Measurements from ENCODE around the gene HTR6.
A peak's percentile ranks its signal among the peaks of the same experiment; 100 is the strongest.

The HTR6 gene

DNA sequence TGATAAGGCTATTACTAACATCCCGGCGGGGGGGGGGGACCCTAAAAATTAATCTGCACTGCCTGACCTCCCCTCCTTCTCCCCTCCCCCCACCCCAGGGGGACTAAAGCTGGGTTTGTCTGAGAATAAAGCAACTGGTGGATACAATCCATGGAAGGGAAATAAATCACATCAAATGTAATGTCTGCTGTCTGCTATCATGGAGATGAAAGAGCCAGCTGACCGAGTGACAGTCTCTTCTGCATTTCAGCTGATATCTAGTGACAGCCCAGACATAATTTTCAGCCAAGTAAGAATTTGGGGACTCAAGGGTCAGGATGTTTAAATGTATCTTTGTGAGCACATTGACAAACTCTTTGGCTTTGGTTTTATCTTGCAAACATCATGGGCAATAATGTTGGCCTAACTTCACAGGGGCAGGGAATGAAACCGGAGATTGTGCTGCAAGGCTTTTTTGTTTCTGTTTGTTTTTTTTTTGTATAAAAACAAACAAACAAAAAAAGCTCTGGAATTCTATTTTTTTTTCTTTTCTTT, 44.7 kb downstream of the HTR6 start:
- no peak for TF ChIP-seq POU2F2 (IDR thresholded peaks at IDR 0.05; ENCODE audit: low read depth, low read length)
- TF ChIP-seq POLR2A (IDR thresholded peaks at IDR 0.05; ENCODE audit: low read depth, low read length), result no peak
- TF ChIP-seq PAX5 (IDR thresholded peaks at IDR 0.05; ENCODE audit: insufficient read depth, low read length, severe bottlenecking), result no peak
- TF ChIP-seq TAF1 (IDR thresholded peaks at IDR 0.05; ENCODE audit: low read depth, low read length), result no peak
- no peak for TF ChIP-seq SPI1 (IDR thresholded peaks at IDR 0.05; ENCODE audit: low read depth, low read length)
- TF ChIP-seq POLR2AphosphoS5 (IDR thresholded peaks at IDR 0.05; ENCODE audit: low read depth, low read length), result no peak
- no peak for FAIRE-seq
- DNase-seq (ENCODE audit: insufficient read length, low spot score), result no peak

DNA sequence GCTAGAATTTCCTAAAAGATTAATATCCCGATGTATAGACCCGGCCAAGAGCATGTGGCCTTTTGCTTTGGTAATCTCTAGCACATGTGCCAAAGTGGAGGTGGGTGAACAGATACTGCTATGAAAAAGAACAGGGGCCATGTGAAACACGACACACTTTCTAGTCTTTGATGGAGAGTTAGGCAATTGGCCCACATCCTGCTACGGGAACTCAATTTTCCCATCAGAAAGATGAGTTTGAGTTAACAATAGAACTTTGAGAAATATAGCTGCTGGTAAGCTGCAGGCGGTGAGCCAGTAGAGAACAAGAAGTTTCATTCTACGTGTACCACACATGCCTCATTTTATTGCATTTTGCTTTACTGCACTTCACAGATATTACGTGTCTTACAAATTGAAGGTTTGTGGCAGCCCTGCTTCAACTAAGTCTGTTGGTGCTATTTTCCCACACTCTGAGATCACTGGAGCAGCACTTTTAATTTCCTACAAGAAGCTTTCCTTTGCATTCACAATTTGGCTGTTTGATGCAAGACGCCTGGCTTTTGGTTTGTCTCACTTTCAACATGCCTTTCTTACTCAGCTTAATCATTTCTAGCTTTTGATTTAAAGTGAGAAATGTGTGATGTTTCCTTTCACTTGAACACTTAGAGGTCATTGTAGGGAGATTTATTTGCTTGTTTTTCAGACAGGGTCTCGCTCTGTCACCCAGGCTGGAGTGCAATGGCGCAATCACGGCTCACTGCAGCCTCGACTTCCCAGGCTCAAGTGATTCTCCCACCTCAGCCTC, 46.3 kb downstream of the HTR6 start:
- TF ChIP-seq PAX5 (IDR thresholded peaks at IDR 0.05; ENCODE audit: insufficient read depth, low read length, severe bottlenecking) (no peak), POU2F2 (IDR thresholded peaks at IDR 0.05; ENCODE audit: low read depth, low read length) (no peak), SPI1 (IDR thresholded peaks at IDR 0.05; ENCODE audit: low read depth, low read length) (no peak), POLR2AphosphoS5 (IDR thresholded peaks at IDR 0.05; ENCODE audit: low read depth, low read length) (no peak), POLR2A (IDR thresholded peaks at IDR 0.05; ENCODE audit: low read depth, low read length) (no peak), TAF1 (IDR thresholded peaks at IDR 0.05; ENCODE audit: low read depth, low read length) (no peak)
- peak; percentile 99 for FAIRE-seq
- DNase-seq (ENCODE audit: insufficient read length, low spot score), result no peak

DNA sequence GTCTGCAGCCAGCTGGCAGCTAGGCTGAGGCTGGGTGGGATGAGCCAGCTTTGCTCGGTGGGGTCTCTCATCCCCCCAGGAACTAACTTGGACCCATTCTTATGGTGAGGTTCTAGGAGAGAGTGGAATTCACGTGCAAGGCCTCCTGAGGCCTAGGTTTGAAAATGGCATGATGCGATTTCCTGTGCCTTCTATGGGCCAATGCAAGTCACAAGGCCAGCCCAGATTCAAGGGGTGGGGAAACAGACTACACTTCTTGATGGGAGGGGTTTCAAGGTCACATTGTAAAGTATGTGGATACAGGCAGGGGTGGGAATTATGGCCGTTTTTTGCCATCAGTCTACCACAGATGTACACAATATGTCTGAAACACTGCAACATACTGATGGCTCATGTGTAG, 48.3 kb downstream of the HTR6 start:
- FAIRE-seq (peak; percentile 59), DNase-seq (ENCODE audit: insufficient read length, low spot score) (no peak)
- TF ChIP-seq SPI1 (IDR thresholded peaks at IDR 0.05; ENCODE audit: low read depth, low read length) (no peak), PAX5 (IDR thresholded peaks at IDR 0.05; ENCODE audit: insufficient read depth, low read length, severe bottlenecking) (no peak), POLR2AphosphoS5 (IDR thresholded peaks at IDR 0.05; ENCODE audit: low read depth, low read length) (no peak), TAF1 (IDR thresholded peaks at IDR 0.05; ENCODE audit: low read depth, low read length) (no peak), POU2F2 (IDR thresholded peaks at IDR 0.05; ENCODE audit: low read depth, low read length) (no peak), POLR2A (IDR thresholded peaks at IDR 0.05; ENCODE audit: low read depth, low read length) (no peak)

GRCh38 chr1:19715334-19716203, 50.9 kb downstream of the HTR6 start:
- peak; percentile 90 for FAIRE-seq
- DNase-seq (ENCODE audit: insufficient read length, low spot score), result peak; percentile 75
- TF ChIP-seq SPI1 (IDR thresholded peaks at IDR 0.05; ENCODE audit: low read depth, low read length) (no peak), POU2F2 (IDR thresholded peaks at IDR 0.05; ENCODE audit: low read depth, low read length) (no peak), PAX5 (IDR thresholded peaks at IDR 0.05; ENCODE audit: insufficient read depth, low read length, severe bottlenecking) (no peak), POLR2AphosphoS5 (IDR thresholded peaks at IDR 0.05; ENCODE audit: low read depth, low read length) (no peak)

DNA sequence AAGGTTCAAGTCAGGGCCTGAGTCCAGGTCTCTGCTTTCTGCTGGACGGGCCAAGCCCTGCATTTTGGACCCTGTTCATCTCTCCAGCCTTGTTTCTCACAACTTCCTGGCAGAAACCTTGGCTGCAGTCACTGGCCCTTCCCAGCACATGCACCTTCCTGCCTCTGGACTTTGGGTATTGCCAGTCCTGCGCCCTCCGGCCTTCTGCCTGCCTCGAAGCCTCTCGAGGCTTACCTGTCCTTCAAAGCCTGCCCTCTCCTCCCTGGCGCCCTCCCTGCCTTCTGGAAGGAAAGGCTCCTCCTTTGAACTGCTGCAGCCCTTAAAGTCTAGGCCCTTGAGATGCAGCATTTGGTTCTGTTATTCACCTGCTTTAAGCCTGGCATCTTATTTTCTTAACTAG, 52.8 kb downstream of the HTR6 start:
- no peak for FAIRE-seq
- TF ChIP-seq POLR2AphosphoS5 (IDR thresholded peaks at IDR 0.05; ENCODE audit: low read depth, low read length) (no peak), POLR2A (IDR thresholded peaks at IDR 0.05; ENCODE audit: low read depth, low read length) (no peak), SPI1 (IDR thresholded peaks at IDR 0.05; ENCODE audit: low read depth, low read length) (no peak), PAX5 (IDR thresholded peaks at IDR 0.05; ENCODE audit: insufficient read depth, low read length, severe bottlenecking) (no peak), POU2F2 (IDR thresholded peaks at IDR 0.05; ENCODE audit: low read depth, low read length) (no peak), TAF1 (IDR thresholded peaks at IDR 0.05; ENCODE audit: low read depth, low read length) (no peak)
- DNase-seq (ENCODE audit: insufficient read length, low spot score), result no peak

GRCh38 chr1:19720174-19720573, 55.5 kb downstream of the HTR6 start:
- TF ChIP-seq POLR2AphosphoS5 (IDR thresholded peaks at IDR 0.05; ENCODE audit: low read depth, low read length) (no peak), SPI1 (IDR thresholded peaks at IDR 0.05; ENCODE audit: low read depth, low read length) (no peak), TAF1 (IDR thresholded peaks at IDR 0.05; ENCODE audit: low read depth, low read length) (no peak), POU2F2 (IDR thresholded peaks at IDR 0.05; ENCODE audit: low read depth, low read length) (no peak), PAX5 (IDR thresholded peaks at IDR 0.05; ENCODE audit: insufficient read depth, low read length, severe bottlenecking) (no peak), POLR2A (IDR thresholded peaks at IDR 0.05; ENCODE audit: low read depth, low read length) (no peak)
- FAIRE-seq, result no peak
- DNase-seq (ENCODE audit: insufficient read length, low spot score), result no peak

DNA sequence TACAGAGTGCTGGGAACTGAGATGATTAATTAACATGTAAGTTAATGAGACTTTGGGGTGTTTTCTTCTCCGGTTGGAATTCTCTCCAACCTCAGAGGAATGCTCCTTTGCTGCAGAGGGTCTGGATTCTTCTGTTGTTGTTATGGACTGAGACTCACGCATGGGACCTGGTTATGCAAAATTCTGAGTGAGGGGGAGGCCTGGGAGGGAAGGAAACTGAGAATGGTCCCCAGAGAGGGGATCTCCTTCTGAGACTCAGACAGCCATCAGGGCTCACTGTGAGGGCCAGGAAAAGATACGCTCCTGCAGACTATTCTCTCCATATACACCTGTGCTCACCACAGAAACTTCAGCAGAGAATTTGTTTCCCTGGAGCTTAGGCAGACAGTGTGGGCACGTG, 56.3 kb downstream of the HTR6 start:
- FAIRE-seq (no peak), DNase-seq (ENCODE audit: insufficient read length, low spot score) (no peak)
- TF ChIP-seq POLR2AphosphoS5 (IDR thresholded peaks at IDR 0.05; ENCODE audit: low read depth, low read length) (no peak), POU2F2 (IDR thresholded peaks at IDR 0.05; ENCODE audit: low read depth, low read length) (0 out of 2 replicates have a peak, but pooled peaks have one; percentile 19)

GRCh38 chr1:19723874-19724273, 59.2 kb downstream of the HTR6 start:
- TF ChIP-seq POLR2AphosphoS5 (IDR thresholded peaks at IDR 0.05; ENCODE audit: low read depth, low read length), result no peak
- TF ChIP-seq POLR2A (IDR thresholded peaks at IDR 0.05; ENCODE audit: low read depth, low read length), result no peak
- TF ChIP-seq SPI1 (IDR thresholded peaks at IDR 0.05; ENCODE audit: low read depth, low read length), result no peak
- no peak for TF ChIP-seq POU2F2 (IDR thresholded peaks at IDR 0.05; ENCODE audit: low read depth, low read length)
- TF ChIP-seq PAX5 (IDR thresholded peaks at IDR 0.05; ENCODE audit: insufficient read depth, low read length, severe bottlenecking), result no peak
- TF ChIP-seq TAF1 (IDR thresholded peaks at IDR 0.05; ENCODE audit: low read depth, low read length), result no peak
- DNase-seq (ENCODE audit: insufficient read length, low spot score) (no peak), FAIRE-seq (no peak)

DNA sequence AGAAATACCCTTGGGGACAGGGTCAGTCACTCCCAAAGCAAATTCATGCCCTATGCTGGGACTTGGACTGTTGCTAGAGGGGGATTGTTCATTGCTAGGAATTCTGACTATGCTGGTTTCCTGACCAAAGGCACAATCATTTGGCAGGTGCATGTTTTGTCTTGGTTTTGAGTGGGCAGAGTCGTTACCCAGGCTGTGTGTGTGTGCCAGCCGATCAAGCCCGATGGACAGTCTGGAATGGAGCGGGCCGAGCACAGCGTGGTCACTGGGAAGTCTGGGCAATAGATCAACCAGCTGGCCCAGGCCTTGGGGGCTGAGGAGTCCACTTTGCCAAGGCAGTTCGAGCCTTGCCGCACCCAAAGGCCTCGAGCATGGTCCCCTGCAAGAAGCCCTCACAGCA, 60.9 kb downstream of the HTR6 start:
- no peak for TF ChIP-seq POLR2A (IDR thresholded peaks at IDR 0.05; ENCODE audit: low read depth, low read length)
- FAIRE-seq (no peak), DNase-seq (ENCODE audit: insufficient read length, low spot score) (no peak)

Measured in GM12891 (cell line).